ENCODE measurements around the gene DRC7. TPM values are rescaled to one million over a fixed set of nuclear protein-coding genes. Genes with fewer than 3 reads are reported as not detected.

Gene DRC7
- total RNA-seq, 1 experiment from 2014 or later = not detected

DNA sequence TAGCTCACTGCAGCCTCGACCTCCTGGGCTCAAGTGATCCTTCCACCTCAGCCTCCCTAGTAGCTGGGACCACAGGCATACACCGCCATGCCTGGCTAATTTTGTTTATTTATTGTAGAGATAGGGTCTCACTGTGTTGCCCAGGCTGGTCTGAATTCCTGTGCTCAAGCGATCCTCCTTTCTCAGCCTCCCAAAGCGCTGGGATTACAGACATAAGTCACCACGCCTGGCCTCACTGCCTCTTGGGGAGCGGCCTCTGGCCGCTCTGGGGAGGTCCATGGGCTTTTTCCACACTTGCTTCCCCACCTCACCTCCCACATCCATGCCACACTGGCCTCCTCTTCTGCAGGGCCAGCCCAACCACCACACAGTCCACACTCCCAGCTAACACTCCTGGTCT is 44.8 kb upstream of the DRC7 start:
- CTCF ChIA-PET = interaction anchor here (0.6 to 0.7 kb wide), 2 partner anchors 145 to 1051 kb away, joined by 3 to 4 read pairs; no protein-coding TSS in a partner anchor
- Histone ChIP-seq H3K9me3 (ENCODE audit: control insufficient read depth, insufficient read depth, low read depth, low read length) (no peaks in the 10 kb centered on the region), H3K36me3 (ENCODE audit: control insufficient read depth, insufficient read depth, low read length) (no peaks in the 10 kb centered on the region), H3K4me1 (ENCODE audit: control insufficient read depth, insufficient read depth, low read length) (peaks cover 4% of the 10 kb centered on the region), H3K4me3 (ENCODE audit: low read depth in 2 of 2, low read length in 2 of 2) (no peak overlapping the region), H3K27me3 (ENCODE audit: control insufficient read depth, insufficient read depth, low read length) (no peaks in the 10 kb centered on the region), H3K27ac (ENCODE audit: low read length) (no peak overlapping the region)
- intact Hi-C loops (cut with micrococcal nuclease; ENCODE audit: unreplicated experiment) (loop anchor here (2.0 to 5.0 kb wide), 2 partner anchors 59 to 73 kb away; no protein-coding TSS in a partner anchor), in situ Hi-C loops (cut with HindIII; ENCODE audit: low pct_unique_long_range_greater_than_20kb, low sequenced_read_pairs) (no loop called here)
- ATAC-seq (no peak), DNase-seq (ENCODE audit: low read depth, low spot score) (no peak)
- no TSS peak for BruUV-seq (replicated peaks)
- no peak for TF ChIP-seq POLR2AphosphoS5 (IDR thresholded peaks at IDR 0.05; ENCODE audit: low read depth, low read length)
- POLR2A ChIA-PET = no interaction called here

DNA sequence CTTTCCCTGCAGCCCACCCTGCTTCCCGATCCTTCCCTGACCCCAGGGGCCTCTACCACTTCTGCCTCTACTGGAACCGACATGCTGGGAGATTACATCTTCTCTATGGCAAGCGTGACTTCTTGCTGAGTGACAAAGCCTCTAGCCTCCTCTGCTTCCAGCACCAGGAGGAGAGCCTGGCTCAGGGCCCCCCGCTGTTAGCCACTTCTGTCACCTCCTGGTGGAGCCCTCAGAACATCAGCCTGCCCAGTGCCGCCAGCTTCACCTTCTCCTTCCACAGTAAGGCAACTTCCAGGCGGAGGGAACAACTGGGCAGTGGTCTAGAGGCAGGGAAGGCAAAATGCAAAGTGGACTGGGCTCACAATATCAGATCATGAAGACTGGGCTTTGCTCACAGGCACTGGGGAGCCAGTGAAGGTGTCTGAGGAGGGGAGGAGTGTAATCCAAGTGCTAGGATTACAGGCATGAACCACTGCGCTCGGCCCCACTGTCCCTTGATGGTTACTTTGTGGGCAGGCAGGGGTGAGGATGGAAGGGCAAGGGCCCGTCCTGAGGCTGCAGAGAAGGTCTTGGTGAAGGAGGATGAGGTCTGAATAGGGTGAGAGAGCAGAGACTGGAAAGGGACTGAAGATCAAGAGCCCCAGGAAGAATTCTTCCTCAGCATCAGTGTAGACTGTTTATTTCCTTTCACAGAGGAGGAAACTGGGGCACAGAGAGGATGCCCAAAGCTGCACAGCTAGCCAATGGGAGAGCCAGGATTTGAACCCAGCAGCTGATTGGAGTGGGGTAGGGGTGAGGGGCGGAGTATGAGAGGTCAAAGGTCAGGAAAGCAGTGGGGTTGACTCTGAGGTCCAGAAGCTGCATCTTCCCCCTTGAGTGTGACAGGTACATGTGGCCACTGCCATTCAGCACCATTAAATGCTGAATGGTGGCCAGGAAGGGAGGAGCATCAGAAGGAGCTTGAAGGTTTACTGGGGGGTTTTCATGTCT is 43.0 kb upstream of the DRC7 start:
- Histone ChIP-seq H3K27me3 (ENCODE audit: control insufficient read depth, insufficient read depth, low read length) (no peaks in the 10 kb centered on the region), H3K27ac (ENCODE audit: low read length) (no peak overlapping the region), H3K36me3 (ENCODE audit: control insufficient read depth, insufficient read depth, low read length) (no peaks in the 10 kb centered on the region), H3K4me3 (ENCODE audit: low read depth in 2 of 2, low read length in 2 of 2) (no peak overlapping the region), H3K9me3 (ENCODE audit: control insufficient read depth, insufficient read depth, low read depth, low read length) (no peaks in the 10 kb centered on the region), H3K4me1 (ENCODE audit: control insufficient read depth, insufficient read depth, low read length) (peaks cover 1% of the 10 kb centered on the region)
- intact Hi-C loops (cut with micrococcal nuclease; ENCODE audit: unreplicated experiment) = no loop called here
- DNase-seq (ENCODE audit: low read depth, low spot score) (no peak), ATAC-seq (no peak)
- ChIA-PET POLR2A (no interaction called here), CTCF (interaction anchor here (0.7 kb wide), 1 partner anchor 42 kb away, joined by 3 read pairs; no protein-coding TSS in a partner anchor)
- in situ Hi-C loops (cut with HindIII; ENCODE audit: low pct_unique_long_range_greater_than_20kb, low sequenced_read_pairs) = no loop called here
- TF ChIP-seq POLR2AphosphoS5 (IDR thresholded peaks at IDR 0.05; ENCODE audit: low read depth, low read length) = no peak
- TF ChIP-seq, protein P1, sequence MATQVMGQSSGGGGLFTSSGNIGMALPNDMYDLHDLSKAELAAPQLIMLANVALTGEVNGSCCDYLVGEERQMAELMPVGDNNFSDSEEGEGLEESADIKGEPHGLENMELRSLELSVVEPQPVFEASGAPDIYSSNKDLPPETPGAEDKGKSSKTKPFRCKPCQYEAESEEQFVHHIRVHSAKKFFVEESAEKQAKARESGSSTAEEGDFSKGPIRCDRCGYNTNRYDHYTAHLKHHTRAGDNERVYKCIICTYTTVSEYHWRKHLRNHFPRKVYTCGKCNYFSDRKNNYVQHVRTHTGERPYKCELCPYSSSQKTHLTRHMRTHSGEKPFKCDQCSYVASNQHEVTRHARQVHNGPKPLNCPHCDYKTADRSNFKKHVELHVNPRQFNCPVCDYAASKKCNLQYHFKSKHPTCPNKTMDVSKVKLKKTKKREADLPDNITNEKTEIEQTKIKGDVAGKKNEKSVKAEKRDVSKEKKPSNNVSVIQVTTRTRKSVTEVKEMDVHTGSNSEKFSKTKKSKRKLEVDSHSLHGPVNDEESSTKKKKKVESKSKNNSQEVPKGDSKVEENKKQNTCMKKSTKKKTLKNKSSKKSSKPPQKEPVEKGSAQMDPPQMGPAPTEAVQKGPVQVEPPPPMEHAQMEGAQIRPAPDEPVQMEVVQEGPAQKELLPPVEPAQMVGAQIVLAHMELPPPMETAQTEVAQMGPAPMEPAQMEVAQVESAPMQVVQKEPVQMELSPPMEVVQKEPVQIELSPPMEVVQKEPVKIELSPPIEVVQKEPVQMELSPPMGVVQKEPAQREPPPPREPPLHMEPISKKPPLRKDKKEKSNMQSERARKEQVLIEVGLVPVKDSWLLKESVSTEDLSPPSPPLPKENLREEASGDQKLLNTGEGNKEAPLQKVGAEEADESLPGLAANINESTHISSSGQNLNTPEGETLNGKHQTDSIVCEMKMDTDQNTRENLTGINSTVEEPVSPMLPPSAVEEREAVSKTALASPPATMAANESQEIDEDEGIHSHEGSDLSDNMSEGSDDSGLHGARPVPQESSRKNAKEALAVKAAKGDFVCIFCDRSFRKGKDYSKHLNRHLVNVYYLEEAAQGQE (IDR thresholded peaks at IDR 0.05; ENCODE audit: insufficient read depth in 1 of 2, low read depth in 2 of 2, low read length in 1 of 2) = no peak
- TF ChIP-seq SIN3A (IDR thresholded peaks at IDR 0.05; ENCODE audit: borderline replicate concordance, insufficient read depth, low read depth, low read length) = no peak
- TF ChIP-seq, protein P2, sequence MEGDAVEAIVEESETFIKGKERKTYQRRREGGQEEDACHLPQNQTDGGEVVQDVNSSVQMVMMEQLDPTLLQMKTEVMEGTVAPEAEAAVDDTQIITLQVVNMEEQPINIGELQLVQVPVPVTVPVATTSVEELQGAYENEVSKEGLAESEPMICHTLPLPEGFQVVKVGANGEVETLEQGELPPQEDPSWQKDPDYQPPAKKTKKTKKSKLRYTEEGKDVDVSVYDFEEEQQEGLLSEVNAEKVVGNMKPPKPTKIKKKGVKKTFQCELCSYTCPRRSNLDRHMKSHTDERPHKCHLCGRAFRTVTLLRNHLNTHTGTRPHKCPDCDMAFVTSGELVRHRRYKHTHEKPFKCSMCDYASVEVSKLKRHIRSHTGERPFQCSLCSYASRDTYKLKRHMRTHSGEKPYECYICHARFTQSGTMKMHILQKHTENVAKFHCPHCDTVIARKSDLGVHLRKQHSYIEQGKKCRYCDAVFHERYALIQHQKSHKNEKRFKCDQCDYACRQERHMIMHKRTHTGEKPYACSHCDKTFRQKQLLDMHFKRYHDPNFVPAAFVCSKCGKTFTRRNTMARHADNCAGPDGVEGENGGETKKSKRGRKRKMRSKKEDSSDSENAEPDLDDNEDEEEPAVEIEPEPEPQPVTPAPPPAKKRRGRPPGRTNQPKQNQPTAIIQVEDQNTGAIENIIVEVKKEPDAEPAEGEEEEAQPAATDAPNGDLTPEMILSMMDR (IDR thresholded peaks at IDR 0.05) = no peak
- TF ChIP-seq TCF7L2 (IDR thresholded peaks at IDR 0.05; ENCODE audit: low read depth, low read length) = no peak
- BruUV-seq (replicated peaks) = no TSS peak
